IPS-NIHi7 (cell line): ENCODE measurements around the gene MIOX.
A peak's percentile ranks its signal among the peaks of the same experiment; 100 is the strongest.
"Not testable (repeated sequence)": the region's sequence is repeated elsewhere in the genome, so short reads cannot be mapped to it uniquely, and the experiment has no call there.

Experiments
- DNase-seq: peaks from one replicate; pipeline ENCODE4 v3.0.0; 2012; ENCODE audit warnings: mixed read lengths; ENCODE audit errors: extremely low spot score

The MIOX gene

GRCh38 chr22:50528682-50529415 lies 42.2 kb downstream of the MIOX start:
- no peak for DNase-seq

- DNase-seq, result no peak
These were observed 42.8 kb downstream of the MIOX start for GRCh38 chr22:50529416-50529896.

- DNase-seq, result peak; percentile 8
These were observed 43.4 kb downstream of the MIOX start, which contains the start of gene TYMP for GRCh38 chr22:50529897-50530579. TYMP (minus strand) TSS chr22:50530012; CDS start chr22:50529709, 303 bp downstream.

- no peak for DNase-seq
These were observed 43.9 kb downstream of the MIOX start for GRCh38 chr22:50530580-50530876.

- peak; percentile 76 for DNase-seq
These were observed 44.4 kb downstream of the MIOX start for GRCh38 chr22:50530877-50531545.

GRCh38 chr22:50531546-50531961 lies 44.9 kb downstream of the MIOX start:
- no peak for DNase-seq

GRCh38 chr22:50531962-50532674 lies 45.5 kb downstream of the MIOX start:
- peak; percentile 61 for DNase-seq

GRCh38 chr22:50532824-50533796 lies 46.5 kb downstream of the MIOX start:
- no peak for DNase-seq

GRCh38 chr22:50533856-50534711 lies 47.4 kb downstream of the MIOX start:
- DNase-seq, result not testable (repeated sequence)

GRCh38 chr22:50535113-50535512 lies 48.5 kb downstream of the MIOX start:
- DNase-seq, result no peak

- no peak for DNase-seq
These were observed 49.6 kb downstream of the MIOX start for GRCh38 chr22:50536226-50536625.

GRCh38 chr22:50537765-50538164 lies 51.1 kb downstream of the MIOX start:
- no peak for DNase-seq
